Ovary (tissue), 9 donors: Measurements from ENCODE around the gene TMEM184A. TPM values are rescaled to one million over a fixed set of nuclear protein-coding genes. Genes with fewer than 3 reads are reported as not detected.

Source experiments
- DNase-seq, 5 donors: peaks; one replicate each; pipeline ENCODE4 v3.0.0-alpha.2; 2019 to 2020
- H3K27ac ChIP-seq, 2 donors: fragments of 200-600 bp; one replicate each; pipeline versions ENCODE4 v1.5.1 to v1.8.0; 2019 to 2022
- H3K27me3 ChIP-seq: fragments of 200-600 bp; one replicate; pipeline ENCODE4 v1.8.0; 2022
- H3K36me3 ChIP-seq: fragments of 200-600 bp; sonication (generic); one replicate; pipeline ENCODE4 v1.5.1; 2019
- H3K4me1 ChIP-seq: one replicate; pipeline ENCODE4 v1.8.1; 2013; ENCODE audit warnings: mild to moderate bottlenecking, moderate library complexity; ENCODE audit not compliant: insufficient read depth
- H3K4me3 ChIP-seq: fragments of 200-600 bp; sonication (generic); one replicate; pipeline ENCODE4 v1.5.1; 2017
- H3K9me3 ChIP-seq, 2 donors: fragments of 200-600 bp in 1 of 2; sonication (generic) in 1 of 2; one replicate each; pipeline versions ENCODE4 v1.5.1 to v1.8.1; 2013 to 2019; ENCODE audit warnings: mild to moderate bottlenecking in 1 of 2, moderate library complexity in 1 of 2
- CTCF ChIP-seq, 3 donors: fragments of 450-650 bp in 2 of 3; fragments of 200-600 bp in 1 of 3; IDR thresholded peaks; one replicate each; pipeline versions ENCODE4 v1.5.1 to v1.8.0; 2016 to 2022; ENCODE audit warnings: antibody characterized with exemption in 3 of 3, mild to moderate bottlenecking in 1 of 3
- EP300 ChIP-seq: sonication (generic); formaldehyde crosslinking; IDR thresholded peaks from one replicate; pipeline ENCODE4 v1.6.1; 2017; ENCODE audit warnings: antibody characterized with exemption
- POLR2A ChIP-seq: fragments of 450-650 bp; IDR thresholded peaks from one replicate; pipeline ENCODE4 v1.6.1; 2017; ENCODE audit warnings: antibody characterized with exemption, mild to moderate bottlenecking, moderate library complexity
- WGBS, 3 donors: extraction: QIAGEN DNeasy Blood & Tissue Kit in 1 of 3; methylation state at CpG; one replicate each; pipeline versions ENCODE4 v1.1.5 to v1.1.7; 2013 to 2017; 5-methylcytosine and 5-hydroxymethylcytosine counted together
- intact Hi-C, 4 donors: fragments of 100-400 bp; cut with DNase I; formaldehyde crosslinking; loops; one replicate each; pipeline versions ENCODE4 v1.11.0 to v1.15.1; 2022 to 2023
- polyA plus RNA-seq, 2 donors: library from polyadenylated mRNA; stranded (reverse); fragments of 200-250 nt in 1 of 2; fragments of 350-450 nt in 1 of 2; fragmentation: Illumina TruSeq in 1 of 2; extraction: RNeasy Lipid Tissue Mini Kit (QIAGEN cat#74804) in 1 of 2; gene quantifications; one replicate each; pipeline ENCODE4 v1.2.3, GENCODE V29; 2013 to 2014
- total RNA-seq, 7 donors: library from RNA; depleted of rRNA in 2 of 7; stranded (reverse); fragments of >200 nt in 2 of 7; fragmentation: NEBNext Ultra II Directional in 3 of 7; extraction: Animal tissue kit (Norgen Biotek cat#: 25700) in 3 of 7; gene quantifications; one replicate each; pipeline versions ENCODE4 v1.1.0 to v1.2.4, GENCODE V29; 2016 to 2023
- donor health status: DM: no; HTN: no; CAD: no; lungs with moderate emphysema.
- donor health status: DM: no; HTN: no; CAD: no.
- donor health status: Bipolar disorder and iron deficiency.
- donor health status: DM: yes; HTN: yes; CAD: no.
- donor health status: DM: no; HTN: no; CAD: no.
- donor health status: DM: yes; HTN: yes; CAD: no.

TMEM184A gene
- total and polyA plus RNA-seq, 9 donors: 0.05 to 8.4 (median 1.6) TPM; not detected in 2

GRCh38 chr7:1549357-1550004 is 6.5 kb downstream of the TMEM184A start:
- DNase-seq: no peak
- Histone ChIP-seq H3K36me3 (no peaks in the 10 kb centered on the region), H3K27ac (no peak overlapping the region), H3K9me3 (no peaks in the 10 kb centered on the region), H3K4me1 (no peaks in the 10 kb centered on the region), H3K4me3 (no peak overlapping the region), H3K27me3 (no peaks in the 10 kb centered on the region)
- no peak for TF ChIP-seq CTCF (IDR thresholded peaks at IDR 0.05)
- TF ChIP-seq POLR2A: no peak
- TF ChIP-seq EP300: no peak
- 77 to 87% (median 86%) methylated on average over 3 to 27 of the region's 27 CpGs for WGBS, 3 donors
- intact Hi-C loops: no loop called here

GRCh38 chr7:1548944-1549343 is 7.1 kb downstream of the TMEM184A start:
- intact Hi-C loops: no loop called here
- Histone ChIP-seq H3K4me3 (no peak overlapping the region), H3K27me3 (no peaks in the 10 kb centered on the region), H3K4me1 (no peaks in the 10 kb centered on the region), H3K27ac (no peak overlapping the region), H3K36me3 (no peaks in the 10 kb centered on the region), H3K9me3 (no peaks in the 10 kb centered on the region)
- no peak for TF ChIP-seq EP300
- no peak for TF ChIP-seq POLR2A
- TF ChIP-seq CTCF (IDR thresholded peaks at IDR 0.05): no peak
- WGBS, 3 donors: 74 to 84% (median 81%) methylated on average over 14 of the region's 14 CpGs
- DNase-seq: no peak

GRCh38 chr7:1548438-1548831 is 7.6 kb downstream of the TMEM184A start:
- TF ChIP-seq CTCF (IDR thresholded peaks at IDR 0.05): no peak
- no peak for TF ChIP-seq EP300
- no peak for TF ChIP-seq POLR2A
- Histone ChIP-seq H3K9me3 (no peaks in the 10 kb centered on the region), H3K27ac (no peak overlapping the region), H3K4me3 (no peak overlapping the region), H3K4me1 (no peaks in the 10 kb centered on the region), H3K36me3 (no peaks in the 10 kb centered on the region), H3K27me3 (no peaks in the 10 kb centered on the region)
- 70 to 78% (median 71%) methylated on average over 17 of the region's 17 CpGs for WGBS, 3 donors
- intact Hi-C loops: no loop called here
- DNase-seq: no peak

- H3K4me3 ChIP-seq: no peak overlapping the region
- no peaks in the 10 kb centered on the region for H3K4me1 ChIP-seq
- no peak for TF ChIP-seq CTCF (IDR thresholded peaks at IDR 0.05)
- no peak for TF ChIP-seq POLR2A
- no peak for TF ChIP-seq EP300
- H3K27ac ChIP-seq: no peak overlapping the region
- intact Hi-C loops: no loop called here
- H3K36me3 ChIP-seq: no peaks in the 10 kb centered on the region
- WGBS, 3 donors: 68 to 74% (median 74%) methylated on average over 30 to 35 of the region's 35 CpGs
- no peaks in the 10 kb centered on the region for H3K27me3 ChIP-seq
- no peaks in the 10 kb centered on the region for H3K9me3 ChIP-seq
- no peak for DNase-seq
Measured at GRCh38 chr7:1547777-1548437, 8.1 kb downstream of the TMEM184A start.
